Mesenchymal stem cell (in vitro differentiated cells and primary cell): ENCODE results near the gene PHF5A.

ENCODE experiments used
- DNase-seq: peaks from one replicate; pipeline ENCODE4 v3.0.0-alpha.2; 2013
- H2AFZ ChIP-seq: one replicate; pipeline ENCODE4 v1.6.1; 2013; ENCODE audit warnings: low read depth, mild to moderate bottlenecking, control low read depth, inconsistent platforms, low read length, moderate library complexity
- H2AK5ac ChIP-seq: 2 replicates; pipeline ENCODE4 v1.6.1; 2013; ENCODE audit warnings: low read length, moderate library complexity, mild to moderate bottlenecking, inconsistent platforms; ENCODE audit not compliant: severe bottlenecking
- H2BK120ac ChIP-seq: one replicate; pipeline ENCODE4 v1.6.1; 2013; ENCODE audit warnings: low read depth, mild to moderate bottlenecking, inconsistent platforms, low read length, moderate library complexity
- H2BK12ac ChIP-seq, 2 experiments: one replicate each; pipeline ENCODE4 v1.6.1; 2013; ENCODE audit warnings: inconsistent platforms in 2 of 2, low read length in 2 of 2, mild to moderate bottlenecking in 2 of 2, moderate library complexity in 2 of 2, control low read depth in 1 of 2
- H2BK15ac ChIP-seq: one replicate; pipeline ENCODE4 v1.6.1; 2013; ENCODE audit warnings: mild to moderate bottlenecking, low read depth, inconsistent platforms; ENCODE audit not compliant: poor library complexity, severe bottlenecking
- H2BK5ac ChIP-seq: 2 replicates; pipeline ENCODE4 v1.6.1; 2013; ENCODE audit warnings: low read depth, mild to moderate bottlenecking, low read length, control low read depth, inconsistent platforms; ENCODE audit not compliant: poor library complexity, severe bottlenecking
- H3K14ac ChIP-seq, 2 experiments: one replicate each; pipeline ENCODE4 v1.6.1; 2013; ENCODE audit warnings: inconsistent platforms in 2 of 2, low read length in 2 of 2, control low read depth in 1 of 2, mild to moderate bottlenecking in 1 of 2, moderate library complexity in 1 of 2
- H3K18ac ChIP-seq, 2 experiments: one replicate each; pipeline ENCODE4 v1.6.1; 2013; ENCODE audit warnings: inconsistent platforms in 2 of 2, low read length in 2 of 2, control low read depth in 1 of 2, low read depth in 1 of 2, mild to moderate bottlenecking in 1 of 2
- H3K23ac ChIP-seq, 2 experiments: one replicate each; pipeline ENCODE4 v1.6.1; 2013; ENCODE audit warnings: inconsistent platforms in 2 of 2, low read length in 2 of 2, mild to moderate bottlenecking in 2 of 2, moderate library complexity in 2 of 2, control low read depth in 1 of 2
- H3K27ac ChIP-seq: 2 replicates; pipeline ENCODE4 v1.5.1; 2013; ENCODE audit warnings: mild to moderate bottlenecking, moderate library complexity, low read length, control low read depth, inconsistent platforms; ENCODE audit not compliant: poor library complexity, severe bottlenecking
- H3K27me3 ChIP-seq, 2 experiments: 2 replicates each; pipeline versions ENCODE4 v1.6.1 to v1.7.0; 2013; ENCODE audit warnings: low read length in 2 of 2, mild to moderate bottlenecking in 2 of 2, moderate library complexity in 2 of 2, control low read depth in 1 of 2, inconsistent platforms in 1 of 2; ENCODE audit not compliant: control insufficient read depth in 1 of 2, insufficient read depth in 1 of 2
- H3K36me3 ChIP-seq, 2 experiments: 2 replicates each; pipeline versions ENCODE4 v1.6.1 to v1.7.0; 2013; ENCODE audit warnings: low read length in 2 of 2, control low read depth in 1 of 2, inconsistent platforms in 1 of 2, low read depth in 1 of 2, mild to moderate bottlenecking in 1 of 2; ENCODE audit not compliant: insufficient read depth in 2 of 2, control insufficient read depth in 1 of 2
- H3K4ac ChIP-seq, 2 experiments: one replicate each; pipeline ENCODE4 v1.6.1; 2013; ENCODE audit warnings: inconsistent platforms in 2 of 2, low read length in 2 of 2, mild to moderate bottlenecking in 2 of 2, moderate library complexity in 2 of 2, control low read depth in 1 of 2, low read depth in 1 of 2
- H3K4me1 ChIP-seq: 2 replicates; pipeline ENCODE4 v1.6.1; 2013; ENCODE audit warnings: low read depth, low read length, control low read depth; ENCODE audit not compliant: control insufficient read depth, insufficient read depth
- H3K4me2 ChIP-seq: 2 replicates; pipeline ENCODE4 v1.6.1; 2013; ENCODE audit warnings: low read length, mild to moderate bottlenecking, inconsistent platforms; ENCODE audit not compliant: poor library complexity, severe bottlenecking
- H3K4me3 ChIP-seq, 2 experiments: 2 replicates each; pipeline versions ENCODE4 v1.5.1 to v1.7.0; 2013; ENCODE audit warnings: low read length in 2 of 2, mild to moderate bottlenecking in 2 of 2, control low read depth in 1 of 2, low read depth in 1 of 2; ENCODE audit not compliant: insufficient read depth in 1 of 2
- H3K79me1 ChIP-seq: replicated peaks from 2 replicates; pipeline ENCODE4 v1.6.1; 2013; ENCODE audit warnings: mild to moderate bottlenecking, control low read depth, low read length, inconsistent platforms; ENCODE audit not compliant: poor library complexity, severe bottlenecking
- H3K9ac ChIP-seq: 2 replicates; pipeline ENCODE4 v1.7.0; 2013; ENCODE audit warnings: mild to moderate bottlenecking, low read length, moderate library complexity
- H3K9me3 ChIP-seq: 2 replicates; pipeline ENCODE4 v1.7.0; 2013; ENCODE audit warnings: mild to moderate bottlenecking, low read length; ENCODE audit not compliant: control insufficient read depth
- H4K8ac ChIP-seq: one replicate; pipeline ENCODE4 v1.6.1; 2013; ENCODE audit warnings: inconsistent platforms, mild to moderate bottlenecking, low read length, moderate library complexity
- H4K91ac ChIP-seq: one replicate; pipeline ENCODE4 v1.6.1; 2013; ENCODE audit warnings: mild to moderate bottlenecking, low read length, inconsistent platforms
- WGBS: methylation state at CpG from one replicate; pipeline ENCODE4 v1.1.7; 2013; ENCODE audit warnings: mixed read lengths; 5-methylcytosine and 5-hydroxymethylcytosine counted together

Gene PHF5A

DNA sequence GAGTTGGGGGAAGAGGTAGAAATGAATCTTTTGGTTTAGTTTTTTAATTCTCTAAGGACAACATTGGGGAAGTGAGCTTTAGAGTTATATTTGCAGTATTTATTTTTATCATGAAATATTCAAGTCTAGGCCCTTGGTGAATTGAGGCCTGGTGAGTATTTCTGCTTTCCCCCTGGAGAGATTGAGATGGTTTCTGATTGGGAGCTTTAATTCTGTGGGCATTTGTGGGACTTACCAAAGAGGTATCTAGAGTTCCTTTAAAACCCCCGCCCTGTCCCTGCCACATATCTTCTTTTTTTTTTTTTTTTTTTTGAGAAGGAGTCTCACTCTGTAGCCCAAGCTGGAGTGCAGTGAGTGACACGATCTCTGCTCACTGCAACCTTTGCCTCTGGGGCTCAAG, 10.0 kb upstream of the PHF5A start:
- Histone ChIP-seq H2AFZ (no peak overlapping the region), H3K18ac (no peak overlapping the region), H2BK12ac (no peak overlapping the region), H3K79me1 (peaks cover 36% of the 10 kb centered on the region), H3K27ac (no peak overlapping the region), H3K4me1 (peaks cover 24% of the 10 kb centered on the region), H3K27me3 (no peaks in the 10 kb centered on the region), H3K4me2 (no peak overlapping the region), H3K9me3 (no peaks in the 10 kb centered on the region), H3K9ac (peak overlapping the region; percentile 74), H2AK5ac (no peak overlapping the region), H3K36me3 (peaks cover 3 to 15% of the 10 kb centered on the region in 2 experiments), H4K8ac (no peak overlapping the region), H3K14ac (no peak overlapping the region), H3K4me3 (no peak overlapping the region), H2BK120ac (no peak overlapping the region), H3K4ac (no peak overlapping the region), H3K23ac (no peak overlapping the region), H2BK5ac (no peak overlapping the region), H4K91ac (no peak overlapping the region), H2BK15ac (no peak overlapping the region)
- DNase-seq: no peak
- 90% methylated on average over 2 of the region's 2 CpGs for WGBS

DNA sequence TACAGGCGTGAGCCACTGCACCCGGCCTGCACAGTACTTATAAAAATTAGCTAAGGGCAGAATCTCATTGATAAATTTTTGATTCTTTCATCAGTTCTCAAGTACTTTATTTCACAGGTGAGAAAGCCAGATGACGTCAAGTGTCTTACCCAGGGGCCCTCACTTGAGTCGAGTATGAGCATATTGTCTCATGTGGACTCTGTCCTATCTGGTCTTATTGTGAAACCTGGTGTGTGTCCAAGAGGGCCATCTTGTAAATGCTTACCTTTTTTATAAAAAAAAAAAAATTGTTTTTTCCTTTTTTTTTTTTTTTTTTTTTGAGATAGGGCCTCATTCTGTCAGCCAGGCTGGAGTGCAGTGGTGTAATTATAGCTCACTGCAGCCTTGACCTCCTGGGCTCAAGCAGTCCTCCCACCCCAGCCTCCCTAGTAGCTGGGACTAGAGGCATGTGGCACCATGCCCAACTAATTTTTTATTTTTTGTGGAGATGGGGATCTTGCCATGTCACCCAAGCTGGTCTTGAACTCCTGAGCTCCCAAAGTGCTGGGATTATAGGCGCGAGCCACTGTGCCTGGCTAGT, 6.5 kb upstream of the PHF5A start:
- Histone ChIP-seq H2BK15ac (no peak overlapping the region), H3K4ac (no peak overlapping the region), H2AFZ (no peak overlapping the region), H2BK120ac (no peak overlapping the region), H3K9ac (no peak overlapping the region), H3K79me1 (peaks cover 20% of the 10 kb centered on the region), H2BK5ac (no peak overlapping the region), H3K23ac (no peak overlapping the region), H4K91ac (no peak overlapping the region), H3K27ac (no peak overlapping the region), H2BK12ac (no peak overlapping the region), H4K8ac (no peak overlapping the region), H3K4me2 (no peak overlapping the region), H2AK5ac (peak overlapping the region; percentile 13), H3K4me1 (peaks cover 11% of the 10 kb centered on the region), H3K36me3 (peaks cover 10 to 14% of the 10 kb centered on the region in 2 experiments), H3K9me3 (no peaks in the 10 kb centered on the region), H3K14ac (no peak overlapping the region), H3K18ac (no peak overlapping the region), H3K27me3 (no peaks in the 10 kb centered on the region), H3K4me3 (no peak overlapping the region)
- 100% methylated on average over 6 of the region's 6 CpGs for WGBS
- DNase-seq: no peak

DNA sequence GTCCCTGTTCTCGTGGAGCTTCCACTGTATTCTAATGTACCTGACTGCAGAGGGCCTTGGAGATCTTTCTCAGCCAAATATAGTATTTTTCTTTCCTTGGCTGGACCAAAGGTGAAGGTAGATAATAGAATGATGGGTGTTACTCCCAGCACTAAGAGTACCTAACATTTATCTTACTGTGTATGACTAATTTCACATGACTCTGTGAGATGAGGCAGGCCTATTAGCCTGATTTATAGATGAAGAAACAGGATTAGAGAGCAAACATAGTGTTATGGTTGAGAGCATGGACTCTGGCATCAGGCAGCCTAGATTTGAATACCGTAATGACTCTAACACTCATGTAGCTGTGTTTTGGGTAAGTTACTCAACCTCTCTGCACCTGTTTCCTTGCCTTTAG, 3.1 kb upstream of the PHF5A start:
- no peaks in the 10 kb centered on the region for H3K27me3 ChIP-seq
- H3K79me1 ChIP-seq: peaks cover 12% of the 10 kb centered on the region
- no peaks in the 10 kb centered on the region for H3K9me3 ChIP-seq
- H2BK5ac ChIP-seq: no peak overlapping the region
- H3K4ac ChIP-seq: no peak overlapping the region
- WGBS: 100% methylated on average over 1 of the region's 2 CpGs
- no peak overlapping the region for H3K18ac ChIP-seq
- H4K8ac ChIP-seq: no peak overlapping the region
- no peak overlapping the region for H3K23ac ChIP-seq
- H3K4me2 ChIP-seq: no peak overlapping the region
- no peak overlapping the region for H4K91ac ChIP-seq
- no peak overlapping the region for H3K14ac ChIP-seq
- peaks cover 8 to 26% of the 10 kb centered on the region in 2 experiments for H3K36me3 ChIP-seq
- DNase-seq: no peak
- H2BK12ac ChIP-seq: no peak overlapping the region
- no peak overlapping the region for H3K4me3 ChIP-seq
- no peak overlapping the region for H3K27ac ChIP-seq
- no peak overlapping the region for H2AFZ ChIP-seq
- H2AK5ac ChIP-seq: no peak overlapping the region
- no peak overlapping the region for H2BK120ac ChIP-seq
- no peak overlapping the region for H2BK15ac ChIP-seq
- H3K4me1 ChIP-seq: peaks cover 13% of the 10 kb centered on the region
- no peak overlapping the region for H3K9ac ChIP-seq

DNA sequence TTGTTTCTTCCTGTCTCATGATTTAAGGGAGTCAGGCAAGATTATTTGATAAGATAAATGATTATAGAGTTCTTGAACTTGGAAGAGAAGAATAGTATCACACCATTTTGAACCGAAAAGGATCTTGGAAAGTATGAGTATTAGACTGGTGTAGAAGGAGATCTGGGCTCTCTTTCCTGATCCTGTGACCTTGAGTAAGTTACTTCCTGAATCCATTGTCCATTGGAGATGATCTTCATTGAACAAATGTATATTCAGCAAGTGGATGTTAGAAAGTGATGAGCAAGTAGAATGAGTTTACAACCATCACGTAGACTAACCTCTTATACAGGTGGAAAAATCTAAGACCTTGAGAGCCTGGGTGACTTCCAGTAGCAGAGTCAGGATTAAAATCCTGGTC, 2.4 kb upstream of the PHF5A start:
- Histone ChIP-seq H2BK5ac (no peak overlapping the region), H4K91ac (no peak overlapping the region), H3K27me3 (no peaks in the 10 kb centered on the region), H3K4me1 (peaks cover 13% of the 10 kb centered on the region), H2BK120ac (no peak overlapping the region), H3K14ac (no peak overlapping the region), H3K4ac (no peak overlapping the region), H3K18ac (no peak overlapping the region), H4K8ac (no peak overlapping the region), H3K9ac (no peak overlapping the region), H2BK12ac (no peak overlapping the region), H2AFZ (no peak overlapping the region), H3K9me3 (no peaks in the 10 kb centered on the region), H3K36me3 (peaks cover 11 to 33% of the 10 kb centered on the region in 2 experiments), H3K27ac (no peak overlapping the region), H3K4me2 (no peak overlapping the region), H3K23ac (no peak overlapping the region), H2AK5ac (no peak overlapping the region), H3K4me3 (no peak overlapping the region), H3K79me1 (peaks cover 16% of the 10 kb centered on the region), H2BK15ac (no peak overlapping the region)
- DNase-seq: no peak
- 99% methylated on average over 2 of the region's 2 CpGs for whole genome bisulfite sequencing
